Hepatocyte (in vitro differentiated cells): ENCODE results near the gene FAF2. TPM values are rescaled to one million over a fixed set of nuclear protein-coding genes. Genes with fewer than 3 reads are reported as not detected.

Source experiments
- DNase-seq: peaks from one replicate; pipeline ENCODE4 v3.0.0-alpha.2; 2016; ENCODE audit warnings: low spot score
- H2AFZ ChIP-seq: fragments of 200-600 bp; sonication (generic); 2 replicates; pipeline ENCODE4 v1.6.0; 2016; ENCODE audit warnings: antibody characterized with exemption, mild to moderate bottlenecking
- H3K27ac ChIP-seq: fragments of 200-600 bp; sonication (generic); 2 replicates; pipeline ENCODE4 v1.5.1; 2016; ENCODE audit warnings: mild to moderate bottlenecking
- H3K27me3 ChIP-seq: fragments of 200-600 bp; sonication (generic); 2 replicates; pipeline ENCODE4 v1.6.1; 2016
- H3K36me3 ChIP-seq: fragments of 200-600 bp; sonication (generic); replicated peaks from 2 replicates; pipeline ENCODE4 v1.5.1; 2016; ENCODE audit warnings: low read depth; ENCODE audit not compliant: insufficient read depth
- H3K4me1 ChIP-seq: fragments of 200-600 bp; sonication (generic); 2 replicates; pipeline ENCODE4 v1.5.1; 2016; ENCODE audit warnings: mild to moderate bottlenecking, moderate library complexity; ENCODE audit not compliant: insufficient read depth
- H3K4me2 ChIP-seq: fragments of 200-600 bp; sonication (generic); 2 replicates; pipeline ENCODE4 v1.6.0; 2016
- H3K4me3 ChIP-seq: fragments of 200-600 bp; sonication (generic); 2 replicates; pipeline ENCODE4 v1.5.1; 2016; ENCODE audit warnings: mild to moderate bottlenecking
- H3K79me2 ChIP-seq: fragments of 200-600 bp; sonication (generic); 2 replicates; pipeline ENCODE4 v1.6.0; 2017; ENCODE audit warnings: mild to moderate bottlenecking
- H3K9me2 ChIP-seq: fragments of 200-600 bp; sonication (generic); replicated peaks from 2 replicates; pipeline ENCODE4 v1.6.0; 2017; ENCODE audit warnings: mild to moderate bottlenecking; ENCODE audit not compliant: insufficient read depth
- H3K9me3 ChIP-seq: fragments of 200-600 bp; sonication (generic); 2 replicates; pipeline ENCODE4 v1.5.1; 2016; ENCODE audit warnings: low read depth, mild to moderate bottlenecking
- H4K20me1 ChIP-seq: fragments of 200-600 bp; sonication (generic); 2 replicates; pipeline ENCODE4 v1.6.0; 2016; ENCODE audit warnings: mild to moderate bottlenecking; ENCODE audit not compliant: insufficient read depth, poor library complexity, severe bottlenecking
- EZH2 ChIP-seq: fragments of 200-600 bp; sonication (generic); IDR thresholded peaks from 2 replicates; pipeline ENCODE4 v1.6.1; 2016; ENCODE audit warnings: antibody characterized with exemption, mild to moderate bottlenecking, borderline replicate concordance
- EZH2phosphoT487 ChIP-seq: fragments of 200-600 bp; sonication (generic); IDR thresholded peaks from one replicate; pipeline ENCODE4 v1.6.1; 2018; ENCODE audit warnings: antibody characterized with exemption, mild to moderate bottlenecking, low read depth, moderate library complexity; ENCODE audit not compliant: unreplicated experiment, severe bottlenecking
- WGBS: methylation state at CpG from one replicate; pipeline ENCODE4 v1.1.6; 2016; ENCODE audit warnings: low lambda C conversion rate; ENCODE audit errors: missing lambda C conversion rate; 5-methylcytosine and 5-hydroxymethylcytosine counted together
- polyA plus RNA-seq: library from polyadenylated mRNA; unstranded; fragments of >200 nt; fragmentation: Nextera tagmentation; extraction: Ambion mirVana; gene quantifications from 2 replicates; pipeline ENCODE4 v1.2.1, GENCODE V29; 2016
- total RNA-seq: library from RNA; depleted of rRNA; stranded (reverse); fragments of >200 nt; gene quantifications from 2 replicates; pipeline ENCODE4 v1.2.3, GENCODE V29; 2014
- TF ChIP-seq, protein P1 (sequence below): fragments of 200-600 bp; sonication (generic); IDR thresholded peaks from 2 replicates; pipeline ENCODE4 v1.5.1; 2016; ENCODE audit warnings: antibody characterized with exemption, mild to moderate bottlenecking; ENCODE audit not compliant: poor library complexity

Gene FAF2
- total and polyA plus RNA-seq, 2 experiments from 2014 or later = 47.3 to 63.1 TPM

DNA sequence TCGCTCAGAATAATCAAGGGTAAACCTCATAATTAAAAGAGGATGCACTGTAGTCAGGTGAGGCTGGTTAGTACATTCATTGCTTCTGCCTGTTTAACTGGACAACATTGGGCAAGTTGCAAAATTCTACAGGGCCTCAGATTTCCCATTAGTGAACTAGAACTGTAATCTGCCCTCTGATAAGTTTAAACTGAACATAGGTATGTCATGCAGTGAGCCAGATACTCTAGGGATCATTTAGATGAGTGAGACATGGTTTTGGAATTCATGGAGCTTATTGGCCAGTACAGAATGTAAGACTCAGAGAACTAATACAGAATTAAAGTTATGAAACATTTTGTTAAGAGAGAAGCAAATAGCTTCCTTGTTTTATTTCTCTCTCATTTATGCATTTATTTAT, 53.1 kb downstream of the FAF2 start:
- TF ChIP-seq EZH2 (no peak), EZH2phosphoT487 (no peak)
- TF ChIP-seq, protein P1, sequence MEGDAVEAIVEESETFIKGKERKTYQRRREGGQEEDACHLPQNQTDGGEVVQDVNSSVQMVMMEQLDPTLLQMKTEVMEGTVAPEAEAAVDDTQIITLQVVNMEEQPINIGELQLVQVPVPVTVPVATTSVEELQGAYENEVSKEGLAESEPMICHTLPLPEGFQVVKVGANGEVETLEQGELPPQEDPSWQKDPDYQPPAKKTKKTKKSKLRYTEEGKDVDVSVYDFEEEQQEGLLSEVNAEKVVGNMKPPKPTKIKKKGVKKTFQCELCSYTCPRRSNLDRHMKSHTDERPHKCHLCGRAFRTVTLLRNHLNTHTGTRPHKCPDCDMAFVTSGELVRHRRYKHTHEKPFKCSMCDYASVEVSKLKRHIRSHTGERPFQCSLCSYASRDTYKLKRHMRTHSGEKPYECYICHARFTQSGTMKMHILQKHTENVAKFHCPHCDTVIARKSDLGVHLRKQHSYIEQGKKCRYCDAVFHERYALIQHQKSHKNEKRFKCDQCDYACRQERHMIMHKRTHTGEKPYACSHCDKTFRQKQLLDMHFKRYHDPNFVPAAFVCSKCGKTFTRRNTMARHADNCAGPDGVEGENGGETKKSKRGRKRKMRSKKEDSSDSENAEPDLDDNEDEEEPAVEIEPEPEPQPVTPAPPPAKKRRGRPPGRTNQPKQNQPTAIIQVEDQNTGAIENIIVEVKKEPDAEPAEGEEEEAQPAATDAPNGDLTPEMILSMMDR = no peak
- Histone ChIP-seq H3K4me1 (no peaks in the 10 kb centered on the region), H3K4me3 (no peak overlapping the region), H4K20me1 (no peaks in the 10 kb centered on the region), H3K9me3 (no peaks in the 10 kb centered on the region), H3K36me3 (no peaks in the 10 kb centered on the region), H3K27ac (peak overlapping the region; percentile 11), H3K9me2 (no peaks in the 10 kb centered on the region), H3K27me3 (no peaks in the 10 kb centered on the region), H3K4me2 (no peak overlapping the region), H2AFZ (no peak overlapping the region), H3K79me2 (no peaks in the 10 kb centered on the region)
- WGBS = 95% methylated on average over 1 of the region's 1 CpG
- peak; percentile 18 for DNase-seq

DNA sequence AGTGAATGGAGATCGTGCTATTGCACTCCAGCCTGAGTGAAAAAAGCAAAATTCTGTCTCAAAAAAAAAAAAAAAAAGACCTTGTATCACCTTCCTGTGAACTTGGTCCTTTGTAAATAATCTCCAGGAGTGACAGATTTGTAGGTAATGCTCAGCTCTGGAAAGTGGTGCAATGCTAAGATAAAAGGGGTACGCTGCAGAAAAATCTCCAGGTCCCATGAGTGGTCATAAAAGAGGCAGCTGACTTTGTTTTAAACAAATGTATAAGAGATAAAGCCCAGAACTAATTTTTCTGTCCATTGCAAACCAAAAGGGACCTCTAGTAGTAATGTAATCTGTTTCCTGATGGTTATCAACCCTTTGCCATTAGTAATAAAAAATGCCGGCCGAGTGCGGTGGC, 55.3 kb downstream of the FAF2 start:
- Histone ChIP-seq H3K79me2 (no peaks in the 10 kb centered on the region), H3K4me3 (no peak overlapping the region), H2AFZ (no peak overlapping the region), H3K4me2 (no peak overlapping the region), H4K20me1 (no peaks in the 10 kb centered on the region), H3K4me1 (no peaks in the 10 kb centered on the region), H3K27me3 (no peaks in the 10 kb centered on the region), H3K9me3 (no peaks in the 10 kb centered on the region), H3K9me2 (no peaks in the 10 kb centered on the region), H3K27ac (peak overlapping the region; percentile 77), H3K36me3 (no peaks in the 10 kb centered on the region)
- 52% methylated on average over 5 of the region's 5 CpGs for WGBS
- TF ChIP-seq, protein P1 = no peak
- no peak for TF ChIP-seq EZH2phosphoT487
- no peak for TF ChIP-seq EZH2
- DNase-seq = peak; percentile 57

DNA sequence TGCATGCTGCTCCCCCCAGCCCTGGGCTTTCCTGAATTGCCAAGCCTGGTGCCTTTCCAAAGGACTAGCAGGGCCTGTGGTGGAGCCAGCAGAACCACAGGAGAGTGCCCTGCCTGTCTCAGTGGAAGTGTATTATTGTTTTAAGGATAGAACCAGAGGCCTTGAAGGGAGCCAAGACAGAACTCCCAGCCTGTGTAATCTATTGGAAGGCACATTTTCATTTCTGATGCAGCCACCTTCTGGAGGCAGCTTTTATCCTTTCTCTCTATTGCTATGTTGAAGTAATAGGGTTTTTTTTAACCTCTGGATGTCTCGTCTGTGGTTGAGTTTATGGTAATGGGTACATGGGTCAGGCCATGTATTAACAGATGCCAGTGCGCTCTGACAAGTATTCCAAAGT, 59.7 kb downstream of the FAF2 start:
- H3K9me3 ChIP-seq = no peaks in the 10 kb centered on the region
- no peak overlapping the region for H3K4me3 ChIP-seq
- no peak overlapping the region for H3K4me2 ChIP-seq
- no peaks in the 10 kb centered on the region for H3K4me1 ChIP-seq
- no peaks in the 10 kb centered on the region for H3K79me2 ChIP-seq
- no peak overlapping the region for H2AFZ ChIP-seq
- DNase-seq = no peak
- no peaks in the 10 kb centered on the region for H3K27me3 ChIP-seq
- no peak overlapping the region for H3K27ac ChIP-seq
- no peaks in the 10 kb centered on the region for H4K20me1 ChIP-seq
- H3K36me3 ChIP-seq = no peaks in the 10 kb centered on the region
- H3K9me2 ChIP-seq = no peaks in the 10 kb centered on the region
- TF ChIP-seq EZH2 (no peak), EZH2phosphoT487 (no peak)
- TF ChIP-seq, protein P1 = no peak
- WGBS = 95% methylated on average over 2 of the region's 2 CpGs

DNA sequence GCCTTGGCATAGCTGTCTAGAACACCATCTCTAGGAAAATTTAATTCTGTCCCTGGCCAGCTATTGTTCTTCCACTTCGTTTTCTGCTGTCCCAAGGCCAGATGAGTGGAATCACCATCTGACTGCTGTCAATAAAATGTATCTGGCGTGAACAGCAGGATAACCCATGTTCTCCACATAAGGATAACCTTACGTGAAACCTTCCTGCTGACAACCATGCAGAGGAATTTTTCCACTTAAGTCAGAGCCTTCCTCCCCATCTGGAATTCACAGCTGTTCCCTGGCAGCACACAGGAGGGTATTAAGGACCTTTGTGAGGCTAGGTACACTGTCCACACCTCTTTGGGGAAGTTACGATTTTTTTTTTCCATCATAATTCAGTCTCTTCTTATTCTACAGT, 60.4 kb downstream of the FAF2 start:
- Histone ChIP-seq H3K9me2 (no peaks in the 10 kb centered on the region), H3K27ac (no peak overlapping the region), H3K4me3 (no peak overlapping the region), H3K36me3 (no peaks in the 10 kb centered on the region), H3K27me3 (no peaks in the 10 kb centered on the region), H3K4me1 (no peaks in the 10 kb centered on the region), H3K9me3 (no peaks in the 10 kb centered on the region), H3K4me2 (no peak overlapping the region), H3K79me2 (no peaks in the 10 kb centered on the region), H4K20me1 (no peaks in the 10 kb centered on the region), H2AFZ (no peak overlapping the region)
- WGBS = 84% methylated on average over 4 of the region's 4 CpGs
- no peak for DNase-seq
- no peak for TF ChIP-seq EZH2phosphoT487
- TF ChIP-seq EZH2 = no peak
- TF ChIP-seq, protein P1 = no peak
